D721Med (cell line): ENCODE results near the gene LGALS7B.

ENCODE experiments used
- DNase-seq: peaks from one replicate; pipeline ENCODE4 v3.0.0; 2011; ENCODE audit warnings: low spot score; ENCODE audit not compliant: insufficient read length
- FAIRE-seq: peaks from 2 replicates; lab custom pipeline; 2011; peaks lifted over from hg19 to GRCh38; lab: Jason Lieb, UNC
- CTCF ChIP-seq: IDR thresholded peaks from 2 replicates; pipeline ENCODE4 v1.5.1; 2012; ENCODE audit warnings: mild to moderate bottlenecking, control low read depth; ENCODE audit not compliant: insufficient read depth; ENCODE audit errors: missing control alignments

Gene LGALS7B

GRCh38 chr19:38830039-38830733 is 41.2 kb downstream of the LGALS7B start:
- TF ChIP-seq CTCF, result no peak
- FAIRE-seq (no peak), DNase-seq (no peak)

GRCh38 chr19:38831142-38831605 is 42.2 kb downstream of the LGALS7B start:
- FAIRE-seq (no peak), DNase-seq (no peak)
- TF ChIP-seq CTCF, result no peak

GRCh38 chr19:38833092-38833425 is 44.1 kb downstream of the LGALS7B start:
- DNase-seq (no peak), FAIRE-seq (no peak)
- TF ChIP-seq CTCF, result no peak

GRCh38 chr19:38834104-38834490 is 45.1 kb downstream of the LGALS7B start:
- no peak for TF ChIP-seq CTCF
- DNase-seq, result no peak
- no peak for FAIRE-seq

GRCh38 chr19:38834590-38834989 is 45.6 kb downstream of the LGALS7B start:
- no peak for TF ChIP-seq CTCF
- DNase-seq (no peak), FAIRE-seq (no peak)

GRCh38 chr19:38836159-38836982 is 47.4 kb downstream of the LGALS7B start:
- DNase-seq (no peak), FAIRE-seq (no peak)
- no peak for TF ChIP-seq CTCF

- no peak for TF ChIP-seq CTCF
- FAIRE-seq, result no peak
Observed at GRCh38 chr19:38836983-38837626, 48.1 kb downstream of the LGALS7B start.

More at GRCh38 chr19:38836983-38837626, 48.1 kb downstream of the LGALS7B start:
- DNase-seq, result no peak
